Suprapubic skin (tissue), 4 donors: ENCODE measurements around the gene CASP9. TPM values are rescaled to one million over a fixed set of nuclear protein-coding genes. Genes with fewer than 3 reads are reported as not detected.
A peak's percentile ranks its signal among the peaks of the same experiment; 100 is the strongest.

Source experiments
- DNase-seq, 2 donors: peaks; one replicate each; pipeline ENCODE4 v3.0.0-alpha.2; 2019; ENCODE audit warnings: low spot score in 2 of 2
- H3K27ac ChIP-seq: fragments of 200-600 bp; sonication (generic); one replicate; pipeline ENCODE4 v1.5.1; 2019
- H3K27me3 ChIP-seq: fragments of 200-600 bp; sonication (generic); one replicate; pipeline ENCODE4 v1.5.1; 2019
- H3K36me3 ChIP-seq: fragments of 200-600 bp; sonication (generic); one replicate; pipeline ENCODE4 v1.5.1; 2019
- H3K4me1 ChIP-seq: fragments of 200-600 bp; sonication (generic); one replicate; pipeline ENCODE4 v1.5.1; 2019
- H3K4me3 ChIP-seq: fragments of 200-600 bp; sonication (generic); one replicate; pipeline ENCODE4 v1.5.1; 2019; ENCODE audit warnings: mild to moderate bottlenecking
- H3K9me3 ChIP-seq: fragments of 200-600 bp; sonication (generic); one replicate; pipeline ENCODE4 v1.5.1; 2019
- CTCF ChIP-seq, 2 donors: fragments of 200-600 bp in 1 of 2; fragments of 450-650 bp in 1 of 2; sonication (generic) in 1 of 2; IDR thresholded peaks; one replicate each; pipeline ENCODE4 v1.5.1; 2016 to 2019; ENCODE audit warnings: antibody characterized with exemption in 2 of 2, mild to moderate bottlenecking in 1 of 2, moderate library complexity in 1 of 2
- EP300 ChIP-seq: sonication (generic); formaldehyde crosslinking; IDR thresholded peaks from one replicate; pipeline ENCODE4 v1.6.1; 2017; ENCODE audit warnings: antibody characterized with exemption
- POLR2A ChIP-seq, 2 donors: fragments of 450-650 bp; IDR thresholded peaks; one replicate each; pipeline ENCODE4 v1.6.1; 2017; ENCODE audit warnings: antibody characterized with exemption in 2 of 2, mild to moderate bottlenecking in 2 of 2, moderate library complexity in 2 of 2
- POLR2AphosphoS5 ChIP-seq, 3 donors: sonication (generic); formaldehyde crosslinking; IDR thresholded peaks; one replicate each; pipeline ENCODE4 v1.6.1; 2017; ENCODE audit warnings: antibody characterized with exemption in 3 of 3
- WGBS: methylation state at CpG from one replicate; pipeline ENCODE4 v1.1.5; 2018; 5-methylcytosine and 5-hydroxymethylcytosine counted together
- total RNA-seq, 4 donors: library from RNA; depleted of rRNA; stranded (reverse); fragments of >200 nt; gene quantifications; one replicate each; pipeline ENCODE4 v1.1.0, GENCODE V29; 2016

The CASP9 gene
- total RNA-seq, 4 donors from 2014 or later: 7.0 to 12.6 (median 9.7) TPM

- H3K4me3 ChIP-seq: no peak overlapping the region
- H3K27ac ChIP-seq: no peak overlapping the region
- H3K4me1 ChIP-seq: no peaks in the 10 kb centered on the region
- TF ChIP-seq POLR2AphosphoS5 (IDR thresholded peaks at IDR 0.05): no peak
- DNase-seq: peak in 1 of 2 donors; percentile 17
- WGBS: 84% methylated on average over 7 of the region's 7 CpGs
- no peaks in the 10 kb centered on the region for H3K27me3 ChIP-seq
- peaks cover 21% of the 10 kb centered on the region for H3K36me3 ChIP-seq
- no peaks in the 10 kb centered on the region for H3K9me3 ChIP-seq
Measured at GRCh38 chr1:15509586-15509985, 14.4 kb downstream of the CASP9 start.

- 93% methylated on average over 12 of the region's 12 CpGs for WGBS
- no peak for TF ChIP-seq CTCF (IDR thresholded peaks at IDR 0.05)
- TF ChIP-seq POLR2AphosphoS5 (IDR thresholded peaks at IDR 0.05): no peak
- no peak for TF ChIP-seq POLR2A (IDR thresholded peaks at IDR 0.05)
- TF ChIP-seq EP300: no peak
- H3K36me3 ChIP-seq: peaks cover 28% of the 10 kb centered on the region
Measured at GRCh38 chr1:15508700-15509487, 15.1 kb downstream of the CASP9 start.

GRCh38 chr1:15507278-15507677, 16.7 kb downstream of the CASP9 start:
- TF ChIP-seq CTCF (IDR thresholded peaks at IDR 0.05): no peak
- TF ChIP-seq EP300: no peak
- no peak for TF ChIP-seq POLR2A (IDR thresholded peaks at IDR 0.05)
- TF ChIP-seq POLR2AphosphoS5 (IDR thresholded peaks at IDR 0.05): no peak
- no peak for DNase-seq
- H3K4me1 ChIP-seq: no peaks in the 10 kb centered on the region
- peaks cover 28% of the 10 kb centered on the region for H3K36me3 ChIP-seq
- no peaks in the 10 kb centered on the region for H3K27me3 ChIP-seq
- 90% methylated on average over 5 of the region's 5 CpGs for WGBS
- H3K4me3 ChIP-seq: no peak overlapping the region
- no peak overlapping the region for H3K27ac ChIP-seq
- no peaks in the 10 kb centered on the region for H3K9me3 ChIP-seq

More at GRCh38 chr1:15508700-15509487, 15.1 kb downstream of the CASP9 start:
- H3K27ac ChIP-seq: no peak overlapping the region
- H3K4me3 ChIP-seq: no peak overlapping the region
- peak in 1 of 2 donors; percentile 21 for DNase-seq
- H3K9me3 ChIP-seq: no peaks in the 10 kb centered on the region
- no peaks in the 10 kb centered on the region for H3K27me3 ChIP-seq
- no peaks in the 10 kb centered on the region for H3K4me1 ChIP-seq

GRCh38 chr1:15506831-15507230, 17.2 kb downstream of the CASP9 start:
- Histone ChIP-seq H3K4me1 (no peaks in the 10 kb centered on the region), H3K9me3 (no peaks in the 10 kb centered on the region), H3K4me3 (no peak overlapping the region), H3K27ac (no peak overlapping the region), H3K36me3 (peaks cover 24% of the 10 kb centered on the region), H3K27me3 (no peaks in the 10 kb centered on the region)
- TF ChIP-seq CTCF (IDR thresholded peaks at IDR 0.05) (no peak), POLR2AphosphoS5 (IDR thresholded peaks at IDR 0.05) (no peak), EP300 (no peak), POLR2A (IDR thresholded peaks at IDR 0.05) (no peak)
- WGBS: 96% methylated on average over 17 of the region's 17 CpGs
- DNase-seq: no peak

GRCh38 chr1:15504436-15504835, 19.6 kb downstream of the CASP9 start:
- H3K36me3 ChIP-seq: peaks cover 30% of the 10 kb centered on the region
- no peaks in the 10 kb centered on the region for H3K9me3 ChIP-seq
- WGBS: 89% methylated on average over 4 of the region's 4 CpGs
- H3K27ac ChIP-seq: no peak overlapping the region
- H3K4me3 ChIP-seq: no peak overlapping the region
- TF ChIP-seq POLR2A (IDR thresholded peaks at IDR 0.05) (no peak), CTCF (IDR thresholded peaks at IDR 0.05) (no peak), POLR2AphosphoS5 (IDR thresholded peaks at IDR 0.05) (no peak), EP300 (no peak)
- H3K4me1 ChIP-seq: no peaks in the 10 kb centered on the region
- DNase-seq: no peak
- H3K27me3 ChIP-seq: no peaks in the 10 kb centered on the region
